Measurements from ENCODE around the gene TCTN2.

Gene TCTN2

DNA sequence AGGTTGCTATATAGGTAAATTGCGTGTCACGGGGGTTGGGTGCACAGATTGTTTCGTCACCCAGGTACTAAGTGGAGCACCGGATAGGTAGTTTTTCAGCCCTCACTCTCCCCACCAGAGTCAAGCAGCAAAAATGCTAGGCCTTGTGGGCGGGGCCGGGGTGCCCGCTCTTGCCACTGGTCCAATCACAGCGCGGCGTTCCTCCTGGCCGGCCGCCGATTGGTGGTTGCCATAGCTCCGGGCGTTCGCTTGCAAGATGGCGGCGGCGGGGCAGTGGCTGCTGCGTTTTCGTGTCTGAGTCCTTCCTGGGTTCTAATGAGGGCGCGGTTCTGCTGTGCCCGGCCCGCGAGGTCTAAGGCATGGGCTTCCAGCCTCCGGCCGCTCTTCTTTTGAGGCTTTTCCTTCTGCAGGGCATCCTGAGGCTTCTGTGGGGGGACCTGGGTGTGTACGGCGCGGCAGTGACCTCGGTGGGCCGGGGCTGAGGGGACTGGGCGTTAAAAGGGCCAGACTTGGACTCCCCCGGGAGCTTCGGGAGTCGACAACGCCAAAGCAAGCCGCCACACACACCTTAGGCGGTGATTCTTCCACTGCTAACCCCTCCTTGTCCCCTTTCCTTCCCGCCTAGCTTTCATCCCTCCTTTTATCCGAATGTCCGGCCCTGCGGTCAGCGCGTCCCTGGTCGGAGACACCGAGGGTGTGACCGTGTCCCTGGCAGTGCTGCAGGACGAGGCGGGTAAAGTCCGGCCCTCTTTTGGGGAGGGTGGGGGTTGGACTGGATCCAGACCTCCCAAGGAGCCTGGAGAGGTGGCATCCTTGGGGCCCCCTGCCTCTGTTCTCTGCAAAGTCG, at the start of gene TCTN2:
TCTN2 (plus strand) TSS at position 232 of the 847 bp plus-strand sequence; CDS start at position 360, 128 bp downstream.
- TF ChIP-seq, protein P1, sequence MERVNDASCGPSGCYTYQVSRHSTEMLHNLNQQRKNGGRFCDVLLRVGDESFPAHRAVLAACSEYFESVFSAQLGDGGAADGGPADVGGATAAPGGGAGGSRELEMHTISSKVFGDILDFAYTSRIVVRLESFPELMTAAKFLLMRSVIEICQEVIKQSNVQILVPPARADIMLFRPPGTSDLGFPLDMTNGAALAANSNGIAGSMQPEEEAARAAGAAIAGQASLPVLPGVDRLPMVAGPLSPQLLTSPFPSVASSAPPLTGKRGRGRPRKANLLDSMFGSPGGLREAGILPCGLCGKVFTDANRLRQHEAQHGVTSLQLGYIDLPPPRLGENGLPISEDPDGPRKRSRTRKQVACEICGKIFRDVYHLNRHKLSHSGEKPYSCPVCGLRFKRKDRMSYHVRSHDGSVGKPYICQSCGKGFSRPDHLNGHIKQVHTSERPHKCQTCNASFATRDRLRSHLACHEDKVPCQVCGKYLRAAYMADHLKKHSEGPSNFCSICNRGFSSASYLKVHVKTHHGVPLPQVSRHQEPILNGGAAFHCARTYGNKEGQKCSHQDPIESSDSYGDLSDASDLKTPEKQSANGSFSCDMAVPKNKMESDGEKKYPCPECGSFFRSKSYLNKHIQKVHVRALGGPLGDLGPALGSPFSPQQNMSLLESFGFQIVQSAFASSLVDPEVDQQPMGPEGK (CRISPR knock-in tag; IDR thresholded peaks at IDR 0.05; ENCODE audit: borderline replicate concordance) = no peak
- TF ChIP-seq SNAI2 (CRISPR knock-in tag; IDR thresholded peaks at IDR 0.05) (no peak), ZFP3 (CRISPR knock-in tag; IDR thresholded peaks at IDR 0.05) (no peak), GLIS3 (CRISPR knock-in tag; IDR thresholded peaks at IDR 0.05) (no peak), PPARA (CRISPR knock-in tag; IDR thresholded peaks at IDR 0.05; ENCODE audit: borderline replicate concordance) (no peak), ISL1 (CRISPR knock-in tag; IDR thresholded peaks at IDR 0.05) (no peak), ZNF8 (CRISPR knock-in tag; IDR thresholded peaks at IDR 0.05) (no peak), ZC3H10 (CRISPR knock-in tag; IDR thresholded peaks at IDR 0.05) (no peak)
- TF ChIP-seq, protein P2, sequence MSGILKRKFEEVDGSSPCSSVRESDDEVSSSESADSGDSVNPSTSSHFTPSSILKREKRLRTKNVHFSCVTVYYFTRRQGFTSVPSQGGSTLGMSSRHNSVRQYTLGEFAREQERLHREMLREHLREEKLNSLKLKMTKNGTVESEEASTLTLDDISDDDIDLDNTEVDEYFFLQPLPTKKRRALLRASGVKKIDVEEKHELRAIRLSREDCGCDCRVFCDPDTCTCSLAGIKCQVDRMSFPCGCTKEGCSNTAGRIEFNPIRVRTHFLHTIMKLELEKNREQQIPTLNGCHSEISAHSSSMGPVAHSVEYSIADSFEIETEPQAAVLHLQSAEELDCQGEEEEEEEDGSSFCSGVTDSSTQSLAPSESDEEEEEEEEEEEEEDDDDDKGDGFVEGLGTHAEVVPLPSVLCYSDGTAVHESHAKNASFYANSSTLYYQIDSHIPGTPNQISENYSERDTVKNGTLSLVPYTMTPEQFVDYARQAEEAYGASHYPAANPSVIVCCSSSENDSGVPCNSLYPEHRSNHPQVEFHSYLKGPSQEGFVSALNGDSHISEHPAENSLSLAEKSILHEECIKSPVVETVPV (CRISPR knock-in tag; IDR thresholded peaks at IDR 0.05) = no peak
- peak; percentile 99 for ATAC-seq

DNA sequence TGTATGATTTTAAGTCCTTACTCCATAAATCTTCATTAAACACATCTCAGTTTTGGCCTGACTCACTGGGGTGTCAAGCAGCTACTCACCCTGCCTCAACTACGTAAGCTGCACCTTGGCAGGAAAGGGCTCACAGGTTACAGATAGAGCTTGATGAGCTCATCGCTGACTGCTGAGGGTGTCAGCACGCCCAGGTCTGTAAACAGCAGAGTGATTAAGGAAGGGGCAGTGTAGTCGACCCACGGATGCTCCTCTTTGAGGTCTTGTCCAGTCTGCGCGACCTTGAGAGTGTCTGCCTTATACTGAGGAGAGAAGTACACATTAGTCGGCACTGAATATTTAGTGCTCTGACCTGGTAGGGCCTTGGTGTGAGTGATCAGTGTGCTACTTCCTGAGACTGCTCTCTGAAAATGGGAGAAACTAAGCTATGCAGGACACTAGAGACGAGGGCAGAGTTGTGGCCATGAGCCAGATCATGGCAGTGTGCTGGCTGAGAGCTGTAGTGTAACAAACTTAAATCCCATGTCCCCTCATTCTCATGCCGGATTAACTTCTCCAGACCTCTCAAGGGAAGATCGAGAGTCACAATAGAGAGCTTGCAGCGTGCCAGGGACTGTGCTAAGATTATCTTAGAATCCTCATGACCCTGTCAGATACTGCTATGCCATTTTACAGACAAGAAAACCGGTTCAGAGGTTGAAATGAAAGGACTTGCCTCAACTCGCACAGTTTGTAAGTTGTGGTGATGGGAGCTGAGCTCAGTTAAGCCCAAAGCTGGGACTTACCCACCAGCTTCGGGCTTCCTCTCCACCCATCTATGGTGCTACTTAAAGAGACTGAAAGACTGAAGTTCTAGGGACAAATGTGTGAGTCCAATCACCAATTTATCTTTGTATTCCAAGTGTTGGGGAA, 49.0 kb upstream of the TCTN2 start:
- TF ChIP-seq, protein P2 (CRISPR knock-in tag; IDR thresholded peaks at IDR 0.05) = no peak
- no peak for TF ChIP-seq BACH2 (CRISPR knock-in tag; IDR thresholded peaks at IDR 0.05; ENCODE audit: borderline replicate concordance)
- TF ChIP-seq, protein P3, sequence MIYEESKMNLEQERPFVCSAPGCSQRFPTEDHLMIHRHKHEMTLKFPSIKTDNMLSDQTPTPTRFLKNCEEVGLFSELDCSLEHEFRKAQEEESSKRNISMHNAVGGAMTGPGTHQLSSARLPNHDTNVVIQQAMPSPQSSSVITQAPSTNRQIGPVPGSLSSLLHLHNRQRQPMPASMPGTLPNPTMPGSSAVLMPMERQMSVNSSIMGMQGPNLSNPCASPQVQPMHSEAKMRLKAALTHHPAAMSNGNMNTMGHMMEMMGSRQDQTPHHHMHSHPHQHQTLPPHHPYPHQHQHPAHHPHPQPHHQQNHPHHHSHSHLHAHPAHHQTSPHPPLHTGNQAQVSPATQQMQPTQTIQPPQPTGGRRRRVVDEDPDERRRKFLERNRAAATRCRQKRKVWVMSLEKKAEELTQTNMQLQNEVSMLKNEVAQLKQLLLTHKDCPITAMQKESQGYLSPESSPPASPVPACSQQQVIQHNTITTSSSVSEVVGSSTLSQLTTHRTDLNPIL (CRISPR knock-in tag; IDR thresholded peaks at IDR 0.05; ENCODE audit: low read depth) = no peak
- TF ChIP-seq, protein P4, sequence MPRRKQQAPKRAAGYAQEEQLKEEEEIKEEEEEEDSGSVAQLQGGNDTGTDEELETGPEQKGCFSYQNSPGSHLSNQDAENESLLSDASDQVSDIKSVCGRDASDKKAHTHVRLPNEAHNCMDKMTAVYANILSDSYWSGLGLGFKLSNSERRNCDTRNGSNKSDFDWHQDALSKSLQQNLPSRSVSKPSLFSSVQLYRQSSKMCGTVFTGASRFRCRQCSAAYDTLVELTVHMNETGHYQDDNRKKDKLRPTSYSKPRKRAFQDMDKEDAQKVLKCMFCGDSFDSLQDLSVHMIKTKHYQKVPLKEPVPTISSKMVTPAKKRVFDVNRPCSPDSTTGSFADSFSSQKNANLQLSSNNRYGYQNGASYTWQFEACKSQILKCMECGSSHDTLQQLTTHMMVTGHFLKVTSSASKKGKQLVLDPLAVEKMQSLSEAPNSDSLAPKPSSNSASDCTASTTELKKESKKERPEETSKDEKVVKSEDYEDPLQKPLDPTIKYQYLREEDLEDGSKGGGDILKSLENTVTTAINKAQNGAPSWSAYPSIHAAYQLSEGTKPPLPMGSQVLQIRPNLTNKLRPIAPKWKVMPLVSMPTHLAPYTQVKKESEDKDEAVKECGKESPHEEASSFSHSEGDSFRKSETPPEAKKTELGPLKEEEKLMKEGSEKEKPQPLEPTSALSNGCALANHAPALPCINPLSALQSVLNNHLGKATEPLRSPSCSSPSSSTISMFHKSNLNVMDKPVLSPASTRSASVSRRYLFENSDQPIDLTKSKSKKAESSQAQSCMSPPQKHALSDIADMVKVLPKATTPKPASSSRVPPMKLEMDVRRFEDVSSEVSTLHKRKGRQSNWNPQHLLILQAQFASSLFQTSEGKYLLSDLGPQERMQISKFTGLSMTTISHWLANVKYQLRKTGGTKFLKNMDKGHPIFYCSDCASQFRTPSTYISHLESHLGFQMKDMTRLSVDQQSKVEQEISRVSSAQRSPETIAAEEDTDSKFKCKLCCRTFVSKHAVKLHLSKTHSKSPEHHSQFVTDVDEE (CRISPR knock-in tag; IDR thresholded peaks at IDR 0.05) = no peak
- TF ChIP-seq ZFP30 (CRISPR knock-in tag; IDR thresholded peaks at IDR 0.05) = no peak
- no peak for TF ChIP-seq ZC3H10 (CRISPR knock-in tag; IDR thresholded peaks at IDR 0.05)
- no peak for TF ChIP-seq OSR1 (CRISPR knock-in tag; IDR thresholded peaks at IDR 0.05)
- TF ChIP-seq, protein P1 (CRISPR knock-in tag; IDR thresholded peaks at IDR 0.05; ENCODE audit: borderline replicate concordance) = no peak
- no peak for TF ChIP-seq SNAI2 (CRISPR knock-in tag; IDR thresholded peaks at IDR 0.05)
- no peak for TF ChIP-seq ZNF8 (CRISPR knock-in tag; IDR thresholded peaks at IDR 0.05)
- TF ChIP-seq TCF4 (CRISPR knock-in tag; IDR thresholded peaks at IDR 0.05; ENCODE audit: borderline replicate concordance) = no peak
- TF ChIP-seq, protein P5, sequence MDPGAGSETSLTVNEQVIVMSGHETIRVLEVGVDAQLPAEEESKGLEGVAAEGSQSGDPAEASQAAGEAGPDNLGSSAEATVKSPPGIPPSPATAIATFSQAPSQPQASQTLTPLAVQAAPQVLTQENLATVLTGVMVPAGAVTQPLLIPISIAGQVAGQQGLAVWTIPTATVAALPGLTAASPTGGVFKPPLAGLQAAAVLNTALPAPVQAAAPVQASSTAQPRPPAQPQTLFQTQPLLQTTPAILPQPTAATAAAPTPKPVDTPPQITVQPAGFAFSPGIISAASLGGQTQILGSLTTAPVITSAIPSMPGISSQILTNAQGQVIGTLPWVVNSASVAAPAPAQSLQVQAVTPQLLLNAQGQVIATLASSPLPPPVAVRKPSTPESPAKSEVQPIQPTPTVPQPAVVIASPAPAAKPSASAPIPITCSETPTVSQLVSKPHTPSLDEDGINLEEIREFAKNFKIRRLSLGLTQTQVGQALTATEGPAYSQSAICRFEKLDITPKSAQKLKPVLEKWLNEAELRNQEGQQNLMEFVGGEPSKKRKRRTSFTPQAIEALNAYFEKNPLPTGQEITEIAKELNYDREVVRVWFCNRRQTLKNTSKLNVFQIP (CRISPR knock-in tag; IDR thresholded peaks at IDR 0.05; ENCODE audit: borderline replicate concordance, low read depth) = no peak
- no peak for TF ChIP-seq RARB (CRISPR knock-in tag; IDR thresholded peaks at IDR 0.05)
- no peak for TF ChIP-seq ZNF70 (CRISPR knock-in tag; IDR thresholded peaks at IDR 0.05)
- no peak for TF ChIP-seq ISL1 (CRISPR knock-in tag; IDR thresholded peaks at IDR 0.05)
- TF ChIP-seq ARNTL (CRISPR knock-in tag; IDR thresholded peaks at IDR 0.05; ENCODE audit: borderline replicate concordance, low read depth) = no peak
- TF ChIP-seq GLIS3 (CRISPR knock-in tag; IDR thresholded peaks at IDR 0.05) = no peak
- no peak for TF ChIP-seq CSDC2 (CRISPR knock-in tag; IDR thresholded peaks at IDR 0.05)
- peak; percentile 8; the same call in 1 of the 3 replicates for ATAC-seq

Measured in SK-N-SH treated with all-trans-retinoic acid at 6 μM for 48 hours (cell line).